Measurements from ENCODE around the gene SRCIN1.

The SRCIN1 gene

GRCh38 chr17:38579934-38580333 is 25.8 kb downstream of the SRCIN1 start:
- peak; percentile 84 for DNase-seq

GRCh38 chr17:38579083-38579480 is 26.7 kb downstream of the SRCIN1 start:
- DNase-seq = no peak

GRCh38 chr17:38578229-38579082 is 27.3 kb downstream of the SRCIN1 start:
- DNase-seq = no peak

DNA sequence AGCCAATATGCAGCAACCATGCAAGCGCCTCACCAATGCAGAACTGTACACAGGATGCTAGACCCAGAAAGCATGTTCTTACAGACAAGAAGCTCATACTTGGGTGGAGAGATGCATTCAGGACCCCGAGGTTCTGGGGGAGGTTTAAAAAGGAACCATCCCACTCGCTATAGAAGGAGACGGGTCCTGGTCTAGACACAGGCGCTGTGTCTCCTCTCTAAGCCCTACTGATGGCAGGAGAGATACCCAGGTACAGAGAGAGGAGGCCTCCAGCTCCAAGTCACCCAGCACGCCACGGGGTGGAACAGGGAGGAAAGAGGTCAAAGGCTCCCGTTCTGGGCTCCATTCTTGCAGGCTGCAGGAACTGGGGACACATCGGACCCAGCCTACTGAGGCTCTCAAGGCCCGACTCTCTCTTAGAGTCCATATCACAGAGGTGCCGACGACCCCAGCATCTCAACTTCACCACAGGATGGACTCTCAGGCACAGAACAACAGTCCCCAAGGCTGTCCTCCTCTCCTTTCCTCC is 28.0 kb downstream of the SRCIN1 start:
- no peak for DNase-seq

GRCh38 chr17:38577244-38577643 is 28.5 kb downstream of the SRCIN1 start:
- no peak for DNase-seq

DNA sequence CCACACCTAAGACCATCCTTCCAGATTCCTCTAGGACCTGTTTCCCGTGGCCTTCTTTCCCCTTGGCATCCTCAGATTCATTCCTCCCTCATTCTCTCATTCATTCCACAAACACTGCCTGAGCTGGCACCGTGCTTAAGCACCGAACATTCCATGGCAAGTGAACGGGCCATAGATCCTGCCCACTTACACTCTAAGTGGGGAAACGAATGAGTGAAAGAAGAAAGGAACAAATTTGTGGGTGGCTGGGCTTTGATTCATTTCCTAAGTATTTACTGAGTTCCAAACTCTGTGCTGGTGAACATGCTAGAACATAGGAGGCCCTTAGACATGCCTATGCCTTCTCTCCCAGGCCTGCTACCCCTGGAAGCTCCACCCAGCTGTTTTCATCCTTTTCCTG is 30.0 kb downstream of the SRCIN1 start:
- DNase-seq = no peak

DNA sequence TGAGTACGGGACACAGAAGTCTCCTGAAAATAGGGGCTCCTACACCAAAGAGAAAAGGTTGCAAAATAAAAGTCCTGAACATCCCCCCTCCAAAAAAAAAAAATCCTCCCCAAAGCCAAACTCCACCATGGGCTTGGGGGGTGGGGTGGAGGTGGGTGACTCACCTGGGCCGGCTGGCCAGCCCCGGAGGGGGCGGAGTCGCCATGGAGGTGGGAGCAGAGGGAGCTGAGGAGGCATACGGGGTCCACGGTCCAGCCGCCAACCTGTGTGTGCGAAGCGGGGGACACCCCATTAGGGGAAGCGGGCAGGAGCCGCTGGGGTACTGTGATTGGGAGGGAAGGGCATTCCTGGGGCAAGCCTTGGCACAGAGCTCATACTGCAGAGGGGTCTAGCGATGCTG is 31.0 kb downstream of the SRCIN1 start:
- no peak for DNase-seq

GRCh38 chr17:38572669-38573365 is 32.9 kb downstream of the SRCIN1 start:
- DNase-seq = peak; percentile 24

GRCh38 chr17:38571833-38572668 is 33.7 kb downstream of the SRCIN1 start:
- no peak for DNase-seq

GRCh38 chr17:38569701-38570512 is 35.8 kb downstream of the SRCIN1 start:
- DNase-seq = no peak

GRCh38 chr17:38568845-38569510 is 36.8 kb downstream of the SRCIN1 start:
- no peak for DNase-seq

DNA sequence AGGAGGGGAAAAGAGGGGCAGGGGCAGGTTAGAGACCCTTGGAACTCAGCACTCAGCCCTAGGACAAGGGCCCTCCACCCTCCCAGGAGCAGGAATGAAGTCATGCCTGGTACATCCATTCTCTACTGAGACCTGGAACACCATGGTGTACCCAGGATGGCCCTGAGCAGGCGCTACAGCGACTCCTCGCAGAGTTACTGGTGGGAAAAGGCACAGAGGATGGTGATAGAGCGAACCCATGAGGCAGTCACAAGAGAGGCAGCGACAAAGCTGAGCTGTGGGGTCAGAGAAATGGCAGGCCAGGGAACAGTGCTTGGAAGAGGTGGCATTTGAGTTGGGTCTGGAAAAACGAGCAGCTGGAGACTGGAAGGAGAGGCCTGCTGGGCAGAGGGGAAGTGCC is 37.5 kb downstream of the SRCIN1 start:
- DNase-seq = no peak

DNA sequence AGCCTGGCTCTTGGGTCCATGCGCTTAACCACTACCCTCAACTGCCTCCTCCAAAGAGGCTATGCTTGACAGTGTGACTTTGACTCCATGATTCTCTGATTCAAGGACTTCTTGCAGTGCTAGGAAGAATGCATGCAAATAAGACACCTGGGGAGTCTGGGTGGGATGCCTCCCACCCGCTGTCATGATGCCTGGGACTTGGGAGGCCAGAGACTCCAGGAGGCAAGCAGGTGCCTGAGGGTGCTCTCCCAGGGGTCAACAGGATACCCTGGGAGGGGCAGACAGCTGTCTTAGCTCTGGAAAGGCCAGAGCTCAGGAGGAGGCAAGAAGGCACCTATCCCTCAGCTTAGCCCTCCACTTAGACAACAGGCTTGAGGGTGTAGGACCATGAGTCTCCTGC is 38.4 kb downstream of the SRCIN1 start:
- DNase-seq = no peak

GRCh38 chr17:38566666-38567031 is 39.1 kb downstream of the SRCIN1 start:
- no peak for DNase-seq

GRCh38 chr17:38565853-38566665 is 39.7 kb downstream of the SRCIN1 start:
- no peak for DNase-seq

DNA sequence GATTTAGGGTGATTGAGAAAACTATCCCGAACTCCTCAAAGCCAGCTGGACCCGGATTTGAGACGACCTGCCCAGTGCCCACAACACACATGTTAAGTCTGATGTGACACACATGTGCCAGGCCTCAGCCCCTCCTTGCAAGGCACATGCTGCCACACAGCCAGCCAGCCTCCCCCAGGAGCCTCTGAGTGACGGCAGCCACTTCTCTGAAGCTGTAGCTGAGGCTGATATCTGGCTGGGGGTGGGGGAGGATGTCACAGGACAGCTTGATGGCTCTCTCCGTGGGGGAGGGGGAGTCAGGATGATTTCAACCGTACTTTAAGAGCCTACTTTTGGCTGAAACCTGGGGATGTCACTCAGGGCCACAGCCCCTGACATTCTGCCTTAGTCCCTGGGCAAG is 40.9 kb downstream of the SRCIN1 start:
- DNase-seq = no peak

DNA sequence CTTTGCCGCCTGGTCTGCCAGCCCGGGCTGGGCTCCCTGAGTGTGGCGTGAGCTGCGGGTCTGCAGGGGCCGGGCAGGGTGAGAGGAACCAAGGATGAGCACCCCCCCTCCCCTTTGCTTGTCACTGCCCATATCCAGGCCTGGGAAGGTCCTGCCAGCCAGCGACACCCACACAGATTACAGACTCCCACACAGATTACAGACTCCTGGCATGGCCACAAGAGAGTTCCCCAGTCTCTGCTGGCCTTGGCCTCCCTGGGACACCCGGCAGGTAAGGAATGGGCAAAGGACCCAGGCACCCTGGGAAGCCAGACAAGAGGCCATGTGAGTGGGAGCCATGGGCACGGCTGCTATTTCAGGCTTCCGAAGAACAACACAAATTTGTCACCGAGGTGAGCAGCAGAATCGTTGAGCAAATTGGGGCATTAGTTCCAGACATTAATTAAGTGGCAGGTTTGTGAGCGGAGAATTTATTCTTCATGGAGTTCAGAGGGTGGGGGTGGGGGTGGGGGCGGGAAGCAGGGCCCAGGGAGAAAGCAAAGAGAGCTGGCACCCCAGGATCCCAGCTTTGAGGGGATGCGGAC is 41.4 kb downstream of the SRCIN1 start:
- DNase-seq = no peak

GRCh38 chr17:38563362-38564253 is 42.1 kb downstream of the SRCIN1 start:
- no peak for DNase-seq

DNA sequence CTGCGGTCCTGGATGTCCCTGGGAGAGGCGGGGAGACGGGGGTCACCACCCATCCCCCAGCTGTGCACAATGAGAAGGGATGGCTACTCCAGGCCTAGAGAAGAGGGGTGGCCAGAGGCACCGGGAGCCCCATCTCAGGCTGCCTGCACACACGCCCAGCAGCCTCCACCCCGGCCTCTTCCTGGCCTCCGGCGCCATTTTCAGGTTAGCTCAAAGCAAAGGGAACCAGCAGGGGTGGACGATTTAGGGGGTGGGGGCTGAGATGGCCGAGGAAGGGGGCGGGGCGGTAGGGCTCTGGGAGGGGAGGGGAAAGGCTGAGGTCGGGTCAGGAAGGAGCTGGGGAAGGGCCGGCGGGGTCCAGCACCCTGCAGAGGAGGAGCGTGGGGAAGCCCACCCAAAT is 42.8 kb downstream of the SRCIN1 start:
- DNase-seq = no peak

DNA sequence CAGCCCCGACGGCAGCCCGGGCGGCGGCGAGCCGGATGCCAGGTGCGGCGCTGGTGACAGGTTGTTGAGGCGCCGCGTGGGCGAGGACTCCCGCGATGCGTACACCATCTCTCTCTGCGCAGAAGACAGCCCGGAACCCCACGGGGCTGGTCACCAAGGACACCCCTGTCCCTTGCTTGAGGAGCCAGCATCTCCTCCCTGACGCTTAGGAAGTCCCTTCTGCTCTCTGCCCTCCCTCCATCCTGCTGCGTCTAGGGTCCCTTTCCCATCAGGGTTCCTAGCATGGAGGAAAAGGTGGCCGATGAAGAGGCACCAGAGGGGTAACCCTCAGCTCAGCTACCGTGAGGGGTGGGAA is 43.6 kb downstream of the SRCIN1 start:
- DNase-seq = no peak
